Esophagus (tissue), 2 donors: Measurements from ENCODE around the gene CYP2B6. TPM values are rescaled to one million over a fixed set of nuclear protein-coding genes. Genes with fewer than 3 reads are reported as not detected.

Source experiments
- H3K27ac ChIP-seq, 2 donors: one replicate each; pipeline ENCODE4 v1.5.1; 2013; ENCODE audit warnings: low read depth in 2 of 2, mild to moderate bottlenecking in 2 of 2, inconsistent platforms in 1 of 2, low read length in 1 of 2, moderate library complexity in 1 of 2
- H3K27me3 ChIP-seq, 2 donors: one replicate each; pipeline ENCODE4 v1.6.1; 2013; ENCODE audit warnings: low read length in 2 of 2, control low read depth in 1 of 2, mild to moderate bottlenecking in 1 of 2; ENCODE audit not compliant: insufficient read depth in 2 of 2, control insufficient read depth in 1 of 2
- H3K36me3 ChIP-seq, 2 donors: one replicate each; pipeline ENCODE4 v1.6.1; 2013; ENCODE audit warnings: low read length in 1 of 2; ENCODE audit not compliant: control insufficient read depth in 2 of 2, insufficient read depth in 2 of 2
- H3K4me1 ChIP-seq, 2 donors: one replicate each; pipeline ENCODE4 v1.6.1; 2013; ENCODE audit warnings: low read length in 1 of 2; ENCODE audit not compliant: control insufficient read depth in 2 of 2, insufficient read depth in 2 of 2
- H3K4me3 ChIP-seq, 2 donors: one replicate each; pipeline ENCODE4 v1.5.1; 2013; ENCODE audit warnings: low read length in 2 of 2, mild to moderate bottlenecking in 2 of 2, low read depth in 1 of 2, moderate library complexity in 1 of 2
- H3K9me3 ChIP-seq, 2 donors: one replicate each; pipeline ENCODE4 v1.6.1; 2013; ENCODE audit warnings: mild to moderate bottlenecking in 2 of 2, low read depth in 1 of 2, low read length in 1 of 2, moderate library complexity in 1 of 2; ENCODE audit not compliant: control insufficient read depth in 2 of 2, insufficient read depth in 1 of 2
- WGBS, 2 donors: extraction: QIAGEN DNeasy Blood & Tissue Kit; methylation state at CpG; one replicate each; pipeline ENCODE4 v1.1.7; 2013; 5-methylcytosine and 5-hydroxymethylcytosine counted together
- polyA plus RNA-seq, 2 donors: library from polyadenylated mRNA; stranded (reverse); fragments of 200-250 nt; gene quantifications; one replicate each; pipeline ENCODE4 v1.2.3, GENCODE V29; 2013
- donor health status: healthy with polysubstance abuse.
- donor health status: Bipolar disorder and iron deficiency.

Gene CYP2B6
- polyA plus RNA-seq, result not detected

DNA sequence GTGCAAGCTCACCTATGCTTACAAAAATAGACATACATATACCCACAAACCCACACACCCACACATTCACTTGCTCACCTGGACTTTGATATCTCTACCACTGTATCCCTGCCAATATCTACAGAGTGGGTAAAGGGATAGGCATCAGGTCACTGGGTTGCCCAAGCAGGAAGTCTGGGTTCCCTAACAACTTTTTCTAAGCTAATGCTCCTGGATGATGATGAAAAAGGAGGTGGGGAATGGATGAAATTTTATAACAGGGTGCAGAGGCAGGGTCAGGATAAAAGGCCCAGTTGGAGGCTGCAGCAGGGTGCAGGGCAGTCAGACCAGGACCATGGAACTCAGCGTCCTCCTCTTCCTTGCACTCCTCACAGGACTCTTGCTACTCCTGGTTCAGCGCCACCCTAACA, at the start of gene CYP2B6:
Gene CYP2B6 (plus strand): TSS at position 311 of the 410 bp plus-strand sequence. CDS start 24 bp downstream, at position 335.
- Histone ChIP-seq H3K27ac (no peak within 1 kb of the TSS), H3K4me1 (no peaks in the 10 kb centered on the region), H3K36me3 (no peaks in the 10 kb centered on the region), H3K9me3 (peaks cover 0 to 3% of the 10 kb centered on the region in 2 donors), H3K4me3 (no peak within 1 kb of the TSS), H3K27me3 (no peaks in the 10 kb centered on the region)
- 83 to 87% methylated on average over 2 of the region's 2 CpGs for WGBS, 2 donors

DNA sequence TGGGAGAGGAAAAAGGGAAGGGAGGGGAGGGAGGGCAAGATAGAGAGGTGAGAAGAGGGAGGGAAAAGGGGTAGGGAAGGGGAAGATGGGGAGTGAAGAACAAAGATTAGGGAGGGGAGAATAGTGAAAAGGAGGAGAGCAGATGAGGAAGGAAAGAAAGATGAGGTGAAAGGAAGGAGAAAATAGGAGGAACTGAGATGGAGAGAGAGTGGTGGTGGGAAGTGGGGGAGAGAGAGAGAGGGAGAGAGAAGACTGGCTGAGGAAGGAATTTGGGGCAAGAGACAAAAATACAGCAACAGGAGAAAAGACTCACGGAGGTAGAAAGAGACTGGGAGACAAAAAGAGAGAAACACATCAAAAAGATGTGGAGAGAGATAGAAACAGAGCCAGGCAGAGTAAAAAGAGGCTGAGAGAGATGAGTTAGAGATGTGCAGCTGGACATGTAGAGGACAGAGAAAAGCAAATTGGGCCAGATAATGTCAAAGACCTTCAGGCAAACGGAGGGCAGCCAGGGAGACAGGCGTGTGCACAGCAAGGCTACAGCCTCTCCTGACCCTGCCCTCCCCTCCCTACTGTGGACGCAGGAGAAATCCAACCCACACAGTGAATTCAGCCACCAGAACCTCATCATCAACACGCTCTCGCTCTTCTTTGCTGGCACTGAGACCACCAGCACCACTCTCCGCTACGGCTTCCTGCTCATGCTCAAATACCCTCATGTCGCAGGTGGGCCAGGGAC, 49.4 kb upstream of the CYP2B6 start:
- peaks cover 0 to 3% of the 10 kb centered on the region in 2 donors for H3K27me3 ChIP-seq
- H3K4me1 ChIP-seq, result no peaks in the 10 kb centered on the region
- no peak overlapping the region for H3K4me3 ChIP-seq
- WGBS, 2 donors, result 78 to 81% methylated on average over 9 of the region's 9 CpGs
- no peaks in the 10 kb centered on the region for H3K9me3 ChIP-seq
- no peaks in the 10 kb centered on the region for H3K36me3 ChIP-seq
- no peak overlapping the region for H3K27ac ChIP-seq

DNA sequence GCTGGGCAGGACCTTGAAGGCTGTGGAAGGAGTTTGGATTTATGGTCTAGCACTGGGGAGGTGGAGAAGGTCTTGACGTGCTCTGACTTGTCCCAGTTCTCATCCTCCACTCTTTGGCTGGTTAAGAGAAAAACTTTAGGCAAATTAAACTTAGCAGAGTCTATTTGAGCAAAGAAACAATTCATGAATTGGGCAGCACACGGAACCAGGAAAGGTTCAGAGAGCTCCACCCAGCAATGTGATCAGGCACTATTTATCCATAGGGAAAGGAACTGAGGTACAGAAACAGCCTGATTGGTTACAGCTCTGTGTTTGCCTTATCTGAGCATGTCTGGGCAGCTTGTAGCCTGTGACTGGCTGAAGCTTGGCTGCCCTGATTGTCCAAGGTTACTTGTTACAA, 45.4 kb upstream of the CYP2B6 start:
- 65 to 71% methylated on average over 2 of the region's 2 CpGs for WGBS, 2 donors
- Histone ChIP-seq H3K4me1 (no peaks in the 10 kb centered on the region), H3K4me3 (no peak overlapping the region), H3K36me3 (no peaks in the 10 kb centered on the region), H3K27me3 (peaks cover 0 to 3% of the 10 kb centered on the region in 2 donors), H3K27ac (no peak overlapping the region), H3K9me3 (peaks cover 0 to 3% of the 10 kb centered on the region in 2 donors)

DNA sequence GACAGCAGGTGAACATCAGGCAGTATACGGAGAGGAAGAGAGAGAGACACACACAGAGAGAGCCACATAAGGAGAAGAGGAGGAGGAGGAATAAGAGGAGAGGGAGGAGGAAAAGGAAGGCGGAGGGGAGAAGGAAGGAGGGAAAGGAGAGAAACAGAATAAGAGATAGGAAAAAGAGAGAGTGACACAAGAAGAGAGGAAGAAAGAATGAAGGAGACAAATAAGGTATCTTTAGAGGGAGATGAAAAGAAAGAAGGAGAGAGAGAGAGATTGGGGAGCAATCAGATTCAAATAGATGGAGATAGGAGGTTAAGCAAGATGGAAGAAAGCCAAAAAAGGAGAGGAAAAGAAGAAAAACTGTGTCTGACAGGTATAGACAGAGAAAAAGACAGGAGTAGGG, 44.0 kb upstream of the CYP2B6 start:
- WGBS, 2 donors, result 73 to 85% methylated on average over 2 of the region's 2 CpGs
- no peaks in the 10 kb centered on the region for H3K4me1 ChIP-seq

GRCh38 chr19:40947573-40947972, 43.5 kb upstream of the CYP2B6 start:
- Histone ChIP-seq H3K27me3 (peaks cover 0 to 3% of the 10 kb centered on the region in 2 donors), H3K27ac (no peak overlapping the region), H3K4me3 (no peak overlapping the region), H3K36me3 (no peaks in the 10 kb centered on the region), H3K9me3 (peaks cover 0 to 3% of the 10 kb centered on the region in 2 donors), H3K4me1 (no peaks in the 10 kb centered on the region)
- WGBS, 2 donors, result 31 to 32% methylated on average over 2 of the region's 2 CpGs

More for the DNA sequence above, 44.0 kb upstream of the CYP2B6 start:
- H3K9me3 ChIP-seq, result peaks cover 0 to 3% of the 10 kb centered on the region in 2 donors
- H3K27ac ChIP-seq, result no peak overlapping the region
- H3K4me3 ChIP-seq, result no peak overlapping the region
- peaks cover 0 to 3% of the 10 kb centered on the region in 2 donors for H3K27me3 ChIP-seq
- no peaks in the 10 kb centered on the region for H3K36me3 ChIP-seq

DNA sequence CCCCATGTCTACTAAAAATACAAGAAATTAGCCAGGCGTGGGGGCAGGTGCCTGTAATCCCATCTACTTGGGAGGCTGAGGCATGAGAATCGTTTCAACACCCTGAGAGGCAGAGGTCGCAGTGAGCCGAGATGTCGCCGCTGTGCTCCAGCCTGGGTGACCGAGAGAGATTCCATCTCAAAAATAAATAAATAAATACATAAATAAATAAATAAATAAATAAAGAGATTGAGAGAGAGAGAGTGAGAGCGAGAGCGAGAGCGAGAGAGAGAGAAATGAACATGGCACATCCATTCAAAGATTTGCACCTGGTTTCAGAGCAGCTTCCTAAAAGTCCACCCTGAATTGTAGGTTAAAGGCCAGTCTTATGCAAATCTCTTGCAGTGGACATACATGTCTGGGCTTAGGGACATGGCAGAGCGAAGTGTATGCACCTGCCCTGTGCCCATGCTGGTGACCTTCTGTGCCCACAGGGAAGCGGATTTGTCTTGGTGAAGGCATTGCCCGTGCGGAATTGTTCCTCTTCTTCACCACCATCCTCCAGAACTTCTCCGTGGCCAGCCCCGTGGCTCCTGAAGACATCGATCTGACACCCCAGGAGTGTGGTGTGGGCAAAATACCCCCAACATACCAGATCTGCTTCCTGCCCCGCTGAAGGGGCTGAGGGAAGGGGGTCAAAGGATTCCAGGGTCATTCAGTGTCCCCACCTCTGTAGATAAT, 42.3 kb upstream of the CYP2B6 start:
- no peak overlapping the region for H3K27ac ChIP-seq
- H3K4me3 ChIP-seq, result no peak overlapping the region
- peaks cover 0 to 3% of the 10 kb centered on the region in 2 donors for H3K27me3 ChIP-seq
- H3K4me1 ChIP-seq, result no peaks in the 10 kb centered on the region
- peaks cover 5 to 8% of the 10 kb centered on the region in 2 donors for H3K9me3 ChIP-seq
- WGBS, 2 donors, result 88 to 90% methylated on average over 18 of the region's 18 CpGs
- H3K36me3 ChIP-seq, result no peaks in the 10 kb centered on the region

DNA sequence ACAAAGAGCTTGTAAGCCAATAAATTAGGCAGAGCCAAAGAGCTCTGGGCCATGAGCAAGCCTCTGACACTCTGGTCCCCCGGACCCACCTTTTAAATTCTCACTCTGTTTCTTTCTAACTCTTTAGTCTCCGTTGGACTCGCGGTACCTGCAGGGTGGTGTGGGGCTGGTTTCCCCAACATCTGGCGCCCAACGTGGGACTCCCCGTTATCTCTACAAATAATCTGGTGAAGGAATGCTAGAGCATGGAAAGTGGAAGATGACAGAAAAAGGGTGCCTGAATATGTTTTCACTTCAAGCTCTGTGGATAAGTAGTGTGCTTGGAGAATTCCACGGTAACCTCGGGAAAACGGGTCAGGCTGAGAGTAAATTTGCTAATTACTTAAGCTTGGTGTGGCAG, 36.5 kb upstream of the CYP2B6 start:
- WGBS, 2 donors, result 86 to 87% methylated on average over 10 of the region's 10 CpGs
- H3K9me3 ChIP-seq, result peaks cover 8 to 21% of the 10 kb centered on the region in 2 donors

GRCh38 chr19:40959338-40959737, 31.7 kb upstream of the CYP2B6 start:
- 86 to 87% methylated on average over 1 of the region's 1 CpG for WGBS, 2 donors
- H3K9me3 ChIP-seq, result peaks cover 0 to 11% of the 10 kb centered on the region in 2 donors
- H3K4me3 ChIP-seq, result no peak overlapping the region
- no peaks in the 10 kb centered on the region for H3K27me3 ChIP-seq
- no peaks in the 10 kb centered on the region for H3K4me1 ChIP-seq
- H3K36me3 ChIP-seq, result no peaks in the 10 kb centered on the region
- no peak overlapping the region for H3K27ac ChIP-seq

More for the DNA sequence above, 36.5 kb upstream of the CYP2B6 start:
- no peak overlapping the region for H3K4me3 ChIP-seq
- H3K27me3 ChIP-seq, result no peaks in the 10 kb centered on the region
- no peaks in the 10 kb centered on the region for H3K36me3 ChIP-seq
- H3K27ac ChIP-seq, result no peak overlapping the region
- H3K4me1 ChIP-seq, result no peaks in the 10 kb centered on the region

DNA sequence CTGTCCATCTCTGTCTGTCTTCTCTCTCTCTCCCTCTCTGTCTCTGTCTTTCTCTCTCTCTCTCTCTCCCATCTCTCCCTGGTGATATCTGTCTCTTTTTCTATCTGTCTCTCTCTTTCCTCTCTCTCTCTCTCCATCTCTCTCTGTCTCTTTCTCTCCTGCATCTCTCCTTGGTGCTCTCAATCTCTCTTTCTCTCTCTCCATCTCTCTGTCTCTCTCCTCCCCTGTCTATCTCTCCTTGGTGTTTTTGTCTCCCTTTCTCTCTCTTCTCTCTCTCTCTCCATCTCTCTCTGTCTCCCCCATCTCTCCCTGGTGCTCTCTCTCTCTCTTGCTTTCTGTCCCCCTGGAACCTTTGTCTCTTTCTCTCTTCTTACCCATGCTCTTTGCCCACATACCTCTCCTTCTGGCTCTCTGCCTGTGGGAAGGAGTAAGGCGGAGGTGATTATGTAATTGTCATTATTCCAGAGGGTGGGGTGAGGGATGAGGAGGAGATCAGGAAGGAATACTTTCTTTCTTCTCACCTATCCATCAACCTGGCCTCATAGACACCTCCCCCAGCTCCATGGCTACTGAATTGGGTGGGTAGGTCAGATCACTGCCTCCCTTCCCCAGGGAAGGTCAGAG, 30.9 kb upstream of the CYP2B6 start:
- Histone ChIP-seq H3K36me3 (no peaks in the 10 kb centered on the region), H3K9me3 (peaks cover 0 to 4% of the 10 kb centered on the region in 2 donors), H3K27me3 (no peaks in the 10 kb centered on the region), H3K4me3 (no peak overlapping the region), H3K4me1 (no peaks in the 10 kb centered on the region), H3K27ac (no peak overlapping the region)
- 21 to 31% methylated on average over 1 of the region's 1 CpG for WGBS, 2 donors
